Suprapubic skin (tissue), 4 donors: Measurements from ENCODE around the gene DIRAS1.

Source experiments
- CTCF ChIP-seq, 2 donors: fragments of 200-600 bp in 1 of 2; fragments of 450-650 bp in 1 of 2; sonication (generic) in 1 of 2; IDR thresholded peaks; one replicate each; pipeline ENCODE4 v1.5.1; 2016 to 2019; ENCODE audit warnings: antibody characterized with exemption in 2 of 2, mild to moderate bottlenecking in 1 of 2, moderate library complexity in 1 of 2
- EP300 ChIP-seq: sonication (generic); formaldehyde crosslinking; IDR thresholded peaks from one replicate; pipeline ENCODE4 v1.6.1; 2017; ENCODE audit warnings: antibody characterized with exemption
- POLR2A ChIP-seq, 2 donors: fragments of 450-650 bp; IDR thresholded peaks; one replicate each; pipeline ENCODE4 v1.6.1; 2017; ENCODE audit warnings: antibody characterized with exemption in 2 of 2, mild to moderate bottlenecking in 2 of 2, moderate library complexity in 2 of 2
- POLR2AphosphoS5 ChIP-seq, 3 donors: sonication (generic); formaldehyde crosslinking; IDR thresholded peaks; one replicate each; pipeline ENCODE4 v1.6.1; 2017; ENCODE audit warnings: antibody characterized with exemption in 3 of 3

- TF ChIP-seq POLR2A (IDR thresholded peaks at IDR 0.05) (no peak), POLR2AphosphoS5 (IDR thresholded peaks at IDR 0.05) (no peak), CTCF (IDR thresholded peaks at IDR 0.05) (no peak), EP300 (no peak)
Measured at GRCh38 chr19:2700660-2701360, 20.4 kb downstream of the DIRAS1 start.
